Stimulated activated CD4-positive, alpha-beta T cell treated with anti-CD3 and anti-CD28 coated beads, Interleukin-15, amount 100 ng/mL, for 1 hour (primary cell): ENCODE data around the gene DUSP9.
"Not testable (repeated sequence)": the region's sequence is repeated elsewhere in the genome, so short reads cannot be mapped to it uniquely, and the experiment has no call there.

ENCODE experiments used
- DNase-seq, 2 donors: peaks; one replicate each; pipeline ENCODE4 v3.0.0-alpha.2; 2020; ENCODE audit warnings: low read depth in 1 of 2, low spot score in 1 of 2

DUSP9 gene

GRCh38 chrX:153670748-153671588 lies 24.0 kb downstream of the DUSP9 start:
- no peak for DNase-seq

GRCh38 chrX:153671589-153672530 lies 24.9 kb downstream of the DUSP9 start:
- DNase-seq, result no peak

GRCh38 chrX:153672531-153673427 lies 25.8 kb downstream of the DUSP9 start:
- no peak for DNase-seq

- DNase-seq, result no peak
Observed at GRCh38 chrX:153673428-153674218, 26.6 kb downstream of the DUSP9 start, which contains the start of gene PNCK. Gene PNCK (minus strand): TSS chrX:153673813. CDS start chrX:153673076, 737 bp downstream.

- no peak for DNase-seq
Observed at GRCh38 chrX:153674219-153674851, 27.3 kb downstream of the DUSP9 start.

- no peak for DNase-seq
Observed at GRCh38 chrX:153681175-153681574, 34.2 kb downstream of the DUSP9 start.

GRCh38 chrX:153683486-153683885 lies 36.5 kb downstream of the DUSP9 start:
- not testable (repeated sequence) for DNase-seq

GRCh38 chrX:153684467-153685155 lies 37.6 kb downstream of the DUSP9 start:
- DNase-seq, result no peak

- DNase-seq, result no peak
Observed at GRCh38 chrX:153685156-153685536, 38.1 kb downstream of the DUSP9 start.

- no peak for DNase-seq
Observed at GRCh38 chrX:153685751-153686696, 39.0 kb downstream of the DUSP9 start.

GRCh38 chrX:153686711-153687110 lies 39.7 kb downstream of the DUSP9 start:
- DNase-seq, result no peak

GRCh38 chrX:153687121-153688039 lies 40.4 kb downstream of the DUSP9 start, which contains the start of gene SLC6A8:
Gene SLC6A8 (plus strand): TSS chrX:153687926. CDS start chrX:153688575, 649 bp downstream.
- no peak for DNase-seq

GRCh38 chrX:153688071-153688470 lies 41.1 kb downstream of the DUSP9 start:
- no peak for DNase-seq

- no peak for DNase-seq
Observed at GRCh38 chrX:153688506-153688905, 41.5 kb downstream of the DUSP9 start.

GRCh38 chrX:153688911-153689590 lies 42.0 kb downstream of the DUSP9 start:
- DNase-seq, result no peak
